Breast epithelium (tissue), 3 donors: ENCODE measurements around the gene RAP1GAP2.
"Not testable (repeated sequence)": the region's sequence is repeated elsewhere in the genome, so short reads cannot be mapped to it uniquely, and the experiment has no call there.

Experiments used
- POLR2AphosphoS5 ChIP-seq, 3 donors: sonication (generic); formaldehyde crosslinking; IDR thresholded peaks; one replicate each; pipeline ENCODE4 v1.6.1; 2017; ENCODE audit warnings: antibody characterized with exemption in 3 of 3
- TF ChIP-seq, protein P1 (sequence below), 3 donors: fragments of 450-650 bp; IDR thresholded peaks; one replicate each; pipeline ENCODE4 v1.5.1; 2016 to 2017; ENCODE audit warnings: antibody characterized with exemption in 3 of 3, mild to moderate bottlenecking in 3 of 3, moderate library complexity in 3 of 3

DNA sequence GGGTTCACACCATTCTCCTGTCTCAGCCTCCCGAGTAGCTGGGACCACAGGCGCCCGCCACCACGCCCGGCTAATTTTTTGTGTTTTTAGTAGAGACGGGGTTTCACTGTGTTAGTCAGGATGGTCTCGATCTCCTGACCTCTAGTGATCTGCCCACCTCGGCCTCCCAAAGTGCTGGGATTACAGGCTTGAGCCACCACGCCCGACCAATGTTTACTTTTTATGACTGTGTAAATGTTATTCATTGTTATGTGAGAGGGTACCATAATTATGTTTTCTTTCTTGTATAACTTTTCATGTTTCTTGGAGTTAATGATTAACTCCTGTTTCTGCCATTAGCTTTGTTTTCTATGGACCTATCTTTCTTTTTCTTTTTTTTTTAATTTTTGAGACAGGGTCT, 94.5 kb downstream of the RAP1GAP2 start:
- TF ChIP-seq, protein P1, sequence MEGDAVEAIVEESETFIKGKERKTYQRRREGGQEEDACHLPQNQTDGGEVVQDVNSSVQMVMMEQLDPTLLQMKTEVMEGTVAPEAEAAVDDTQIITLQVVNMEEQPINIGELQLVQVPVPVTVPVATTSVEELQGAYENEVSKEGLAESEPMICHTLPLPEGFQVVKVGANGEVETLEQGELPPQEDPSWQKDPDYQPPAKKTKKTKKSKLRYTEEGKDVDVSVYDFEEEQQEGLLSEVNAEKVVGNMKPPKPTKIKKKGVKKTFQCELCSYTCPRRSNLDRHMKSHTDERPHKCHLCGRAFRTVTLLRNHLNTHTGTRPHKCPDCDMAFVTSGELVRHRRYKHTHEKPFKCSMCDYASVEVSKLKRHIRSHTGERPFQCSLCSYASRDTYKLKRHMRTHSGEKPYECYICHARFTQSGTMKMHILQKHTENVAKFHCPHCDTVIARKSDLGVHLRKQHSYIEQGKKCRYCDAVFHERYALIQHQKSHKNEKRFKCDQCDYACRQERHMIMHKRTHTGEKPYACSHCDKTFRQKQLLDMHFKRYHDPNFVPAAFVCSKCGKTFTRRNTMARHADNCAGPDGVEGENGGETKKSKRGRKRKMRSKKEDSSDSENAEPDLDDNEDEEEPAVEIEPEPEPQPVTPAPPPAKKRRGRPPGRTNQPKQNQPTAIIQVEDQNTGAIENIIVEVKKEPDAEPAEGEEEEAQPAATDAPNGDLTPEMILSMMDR (IDR thresholded peaks at IDR 0.05): not testable (repeated sequence)
- not testable (repeated sequence) for TF ChIP-seq POLR2AphosphoS5 (IDR thresholded peaks at IDR 0.05)
